HCT116 (cell line): ENCODE results near the gene MCRS1. TPM values are rescaled to one million over a fixed set of nuclear protein-coding genes. Genes with fewer than 3 reads are reported as not detected.
"Not testable (repeated sequence)": the region's sequence is repeated elsewhere in the genome, so short reads cannot be mapped to it uniquely, and the experiment has no call there.

Experiments used
- ATAC-seq: fragments of 200-7000 bp; cut with Tn5 transposase; 2 replicates; pipeline ENCODE4 v1.9.1; 2020; ENCODE audit warnings: mild to moderate bottlenecking, moderate library complexity
- BruUV-seq: library from RNA; stranded (reverse); fragments of 400-500 nt; replicated peaks from 2 replicates; lab custom pipeline; 2021; lab: Mats Ljungman, UMichigan
- CTCF ChIA-PET: fragments of 300-600 bp; sonication (Branson Sonifier 250); formaldehyde crosslinking; loops from one replicate; lab custom pipeline; 2021; ENCODE audit warnings: antibody characterized with exemption; lab: Charles Lee
- POLR2A ChIA-PET: fragments of 300-600, 350-600 bp; sonication (Branson Sonifier 250); formaldehyde crosslinking; loops from one replicate; lab custom pipeline; 2021; ENCODE audit warnings: antibody characterized with exemption; lab: Charles Lee
- RAD21 ChIA-PET, 2 experiments: fragments of 300-600 bp; sonication (Branson Sonifier 250); formaldehyde crosslinking; loops; one replicate each; lab custom pipeline; 2023; ENCODE audit warnings: low total read pairs in 2 of 2; ENCODE audit not compliant: uncharacterized antibody in 2 of 2, unreplicated experiment in 2 of 2, low non-redundant PET in 1 of 2; lab: Charles Lee
- DNase-seq: peaks from one replicate; pipeline ENCODE4 v3.0.0-alpha.2; 2010; ENCODE audit warnings: low read depth, low spot score
- H2AFZ ChIP-seq: fragments of 200-600 bp; shearing (Covaris generic), sonication (generic); 2 replicates; pipeline ENCODE4 v1.6.1; 2017; ENCODE audit warnings: low read depth, mixed run types, mixed read lengths, antibody characterized with exemption, low read length; ENCODE audit not compliant: poor library complexity, severe bottlenecking
- H3K27ac ChIP-seq: 2 replicates; pipeline ENCODE4 v1.5.1; 2012; ENCODE audit warnings: low read depth, low read length
- H3K27me3 ChIP-seq: fragments of 200-600 bp; sonication (generic); 2 replicates; pipeline ENCODE4 v1.6.1; 2016; ENCODE audit warnings: mixed run types, low read length, mixed read lengths; ENCODE audit not compliant: insufficient read depth
- H3K36me3 ChIP-seq, 2 experiments: fragments of 200-500 bp in 1 of 2; fragments of 200-600 bp in 1 of 2; sonication (Bioruptor generic) in 1 of 2; sonication (generic) in 1 of 2; 2 replicates each; pipeline versions ENCODE4 v1.5.1 to v1.6.1; 2014 to 2016; ENCODE audit warnings: low read length in 2 of 2, inconsistent platforms in 1 of 2, mixed read lengths in 1 of 2, mixed run types in 1 of 2; ENCODE audit not compliant: insufficient read depth in 2 of 2, control insufficient read depth in 1 of 2
- H3K4me1 ChIP-seq, 2 experiments: fragments of 200-600 bp in 1 of 2; sonication (generic) in 1 of 2; 2 replicates each; pipeline versions ENCODE4 v1.5.1 to v1.6.1; 2012 to 2017; ENCODE audit warnings: low read length in 2 of 2, inconsistent platforms in 1 of 2, mild to moderate bottlenecking in 1 of 2, mixed read lengths in 1 of 2, mixed run types in 1 of 2, moderate library complexity in 1 of 2; ENCODE audit not compliant: insufficient read depth in 2 of 2, control insufficient read depth in 1 of 2
- H3K4me2 ChIP-seq: fragments of 200-600 bp; sonication (generic); 2 replicates; pipeline ENCODE4 v1.6.1; 2017; ENCODE audit warnings: mixed run types, low read length, mixed read lengths
- H3K4me3 ChIP-seq, 2 experiments: fragments of 200-600 bp in 1 of 2; sonication (generic) in 1 of 2; replicated peaks in 1 of 2; 2 replicates each; pipeline ENCODE4 v1.5.1; 2011 to 2016; ENCODE audit warnings: low read length in 2 of 2, control low read depth in 1 of 2, low read depth in 1 of 2, mild to moderate bottlenecking in 1 of 2, mixed read lengths in 1 of 2, mixed run types in 1 of 2
- H3K79me2 ChIP-seq: fragments of 200-600 bp; sonication (generic); 2 replicates; pipeline ENCODE4 v1.6.1; 2017; ENCODE audit warnings: mild to moderate bottlenecking, mixed run types, low read length, moderate library complexity, mixed read lengths; ENCODE audit not compliant: insufficient read depth
- H3K9ac ChIP-seq: fragments of 200-600 bp; sonication (generic); 2 replicates; pipeline ENCODE4 v1.6.1; 2016; ENCODE audit warnings: low read length, mixed read lengths
- H3K9me2 ChIP-seq: fragments of 200-600 bp; sonication (generic), shearing (Covaris generic); 2 replicates; pipeline ENCODE4 v1.6.1; 2017; ENCODE audit warnings: mixed run types, mild to moderate bottlenecking, moderate library complexity; ENCODE audit not compliant: insufficient read depth
- H3K9me3 ChIP-seq, 2 experiments: fragments of 200-500 bp in 1 of 2; fragments of 200-600 bp in 1 of 2; sonication (Bioruptor generic) in 1 of 2; sonication (generic) in 1 of 2; 2 replicates each; pipeline ENCODE4 v1.6.1; 2014 to 2017; ENCODE audit warnings: low read length in 2 of 2, mixed read lengths in 2 of 2, inconsistent platforms in 1 of 2, low read depth in 1 of 2, mild to moderate bottlenecking in 1 of 2, mixed run types in 1 of 2, moderate library complexity in 1 of 2; ENCODE audit not compliant: control insufficient read depth in 1 of 2, insufficient read depth in 1 of 2
- H4K20me1 ChIP-seq: fragments of 200-600 bp; sonication (generic), shearing (Covaris generic); 2 replicates; pipeline ENCODE4 v1.6.1; 2017; ENCODE audit warnings: mixed run types, mild to moderate bottlenecking, moderate library complexity; ENCODE audit not compliant: insufficient read depth
- ATF3 ChIP-seq: IDR thresholded peaks from 2 replicates; pipeline ENCODE4 v1.6.1; 2012
- CEBPB ChIP-seq: IDR thresholded peaks from 2 replicates; pipeline ENCODE4 v1.6.1; 2012; ENCODE audit warnings: low read depth
- CTCF ChIP-seq, 3 experiments: fragments of 200-600 bp in 1 of 3; sonication (generic) in 1 of 3; IDR thresholded peaks in 2 of 3; conservative IDR thresholded peaks in 1 of 3; 2 replicates each; pipeline ENCODE4 v1.5.1; 2012 to 2017; ENCODE audit warnings: low read depth in 2 of 3, low read length in 2 of 3, antibody characterized with exemption in 1 of 3, borderline replicate concordance in 1 of 3, control low read depth in 1 of 3, mild to moderate bottlenecking in 1 of 3, mixed read lengths in 1 of 3, mixed run types in 1 of 3, moderate library complexity in 1 of 3; ENCODE audit not compliant: insufficient read depth in 1 of 3
- EZH2 ChIP-seq: fragments of 200-600 bp; sonication (generic); IDR thresholded peaks from 2 replicates; pipeline ENCODE4 v1.6.1; 2017; ENCODE audit warnings: antibody characterized with exemption, mixed run types
- EZH2phosphoT487 ChIP-seq: fragments of 200-600 bp; IDR thresholded peaks from 2 replicates; pipeline ENCODE4 v1.6.1; 2018; ENCODE audit warnings: antibody characterized with exemption, borderline replicate concordance
- FOSL1 ChIP-seq: IDR thresholded peaks from 2 replicates; pipeline ENCODE4 v1.6.1; 2012; ENCODE audit warnings: low read depth
- JUND ChIP-seq: IDR thresholded peaks from 2 replicates; pipeline ENCODE4 v1.6.1; 2012
- POLR2A ChIP-seq: IDR thresholded peaks from 2 replicates; pipeline ENCODE4 v1.7.0; 2011; ENCODE audit warnings: borderline replicate concordance; ENCODE audit not compliant: insufficient read depth, insufficient read length; ENCODE audit errors: extremely low read depth
- SIN3A ChIP-seq: IDR thresholded peaks from 2 replicates; pipeline ENCODE4 v1.6.1; 2012; ENCODE audit warnings: low read depth
- SP1 ChIP-seq: IDR thresholded peaks from 2 replicates; pipeline ENCODE4 v1.6.1; 2012; ENCODE audit warnings: low read depth
- YY1 ChIP-seq: IDR thresholded peaks from 2 replicates; pipeline ENCODE4 v1.6.1; 2011; ENCODE audit warnings: low read length, low read depth, moderate library complexity, mild to moderate bottlenecking; ENCODE audit not compliant: insufficient replicate concordance; ENCODE audit errors: extremely low read depth
- ZNF274 ChIP-seq: fragments of 200-500 bp; sonication (Bioruptor generic); IDR thresholded peaks from 2 replicates; pipeline ENCODE4 v1.6.1; 2014; ENCODE audit warnings: mild to moderate bottlenecking, low read depth, low read length, inconsistent platforms
- intact Hi-C: fragments of 100-400 bp; cut with micrococcal nuclease; formaldehyde crosslinking; loops from 2 replicates; pipeline ENCODE4 v1.10.0; 2022
- total RNA-seq: library from RNA; stranded (reverse); gene quantifications from one replicate; pipeline ENCODE4 v1.2.1, GENCODE V29; 2021; ENCODE audit not compliant: unreplicated experiment

The MCRS1 gene
- total RNA-seq, 1 experiment from 2014 or later: 91.9 TPM

GRCh38 chr12:49609059-49609874 lies 41.3 kb upstream of the MCRS1 start:
- RAD21 ChIA-PET: no interaction called here
- H3K36me3 ChIP-seq: no peaks in the 10 kb centered on the region
- ATAC-seq: peak; percentile 58; the same call in 1 of the 2 replicates
- H2AFZ ChIP-seq: no peak overlapping the region
- DNase-seq: no peak
- H4K20me1 ChIP-seq: no peaks in the 10 kb centered on the region; the same call in 1 of the 2 replicates
- no peak overlapping the region for H3K9ac ChIP-seq
- H3K4me2 ChIP-seq: no peak overlapping the region
- no peaks in the 10 kb centered on the region for H3K9me2 ChIP-seq
- H3K27me3 ChIP-seq: no peaks in the 10 kb centered on the region
- H3K9me3 ChIP-seq: peaks cover 0 to 1% of the 10 kb centered on the region in 2 experiments; a peak in 1 of 4 replicates
- intact Hi-C loops: no loop called here
- POLR2A ChIA-PET: no interaction called here
- no peak overlapping the region for H3K4me3 ChIP-seq
- no TSS peak for BruUV-seq
- H3K4me1 ChIP-seq: no peaks in the 10 kb centered on the region
- H3K27ac ChIP-seq: no peak overlapping the region; the same call in 1 of the 2 replicates
- CTCF ChIA-PET: interaction anchor here (1.1 to 2.2 kb wide), 2 partner anchors 14 to 251 kb away, joined by 3 to 7 read pairs; partner anchors contain the start of gene PRPF40B
- no peaks in the 10 kb centered on the region for H3K79me2 ChIP-seq
- no peak for TF ChIP-seq YY1
- no peak for TF ChIP-seq ZNF274
- no peak for TF ChIP-seq JUND
- no peak for TF ChIP-seq CEBPB
- no peak for TF ChIP-seq EZH2phosphoT487
- no peak for TF ChIP-seq POLR2A
- TF ChIP-seq SIN3A: no peak
- no peak for TF ChIP-seq CTCF (IDR thresholded peaks at IDR 0.05 in 2 of 3, conservative IDR thresholded peaks at IDR 0.05 in 1 of 3; ENCODE audit: borderline replicate concordance in 1 of 3, insufficient read depth in 1 of 3, low read depth in 2 of 3, low read length in 2 of 3)
- no peak for TF ChIP-seq EZH2
- no peak for TF ChIP-seq ATF3
- no peak for TF ChIP-seq SP1
- no peak for TF ChIP-seq FOSL1

- RAD21 ChIA-PET, H3K4me1 ChIP-seq, H3K9me3 ChIP-seq, H4K20me1 ChIP-seq, DNase-seq, H3K36me3 ChIP-seq, H3K27ac ChIP-seq, H2AFZ ChIP-seq, ATAC-seq, H3K27me3 ChIP-seq, H3K4me2 ChIP-seq, H3K79me2 ChIP-seq, BruUV-seq, POLR2A ChIA-PET, H3K9me2 ChIP-seq, H3K4me3 ChIP-seq, H3K9ac ChIP-seq, intact Hi-C loops, CTCF ChIA-PET: not testable (repeated sequence)
Observed at GRCh38 chr12:49605539-49605938, 37.6 kb upstream of the MCRS1 start, which contains the start of gene FAM186B. TSS of gene FAM186B (minus strand) at chr12:49605639. CDS start at chr12:49605477, 162 bp downstream.
